AG04449 (cell line): Measurements from ENCODE around the gene TP53I13.

Source experiments
- CTCF ChIA-PET: fragments of 350-600 bp; formaldehyde crosslinking; extraction: SDS; loops from one replicate; lab custom pipeline; 2021; ENCODE audit warnings: antibody characterized with exemption; lab: Yijun Ruan, JAX
- POLR2A ChIA-PET: fragments of 400-600, 350-600 bp; formaldehyde crosslinking; extraction: SDS; loops from one replicate; lab custom pipeline; 2020; ENCODE audit warnings: antibody characterized with exemption, inconsistent platforms; lab: Yijun Ruan, JAX
- DNase-seq: peaks from one replicate; pipeline ENCODE4 v3.0.0-alpha.2; 2010; ENCODE audit warnings: low read depth, low spot score
- H3K4me3 ChIP-seq: 2 replicates; pipeline ENCODE4 v1.5.1; 2011; ENCODE audit warnings: low read depth, mild to moderate bottlenecking, control low read depth, low read length
- TF ChIP-seq, protein P1 (sequence below): IDR thresholded peaks from one replicate; pipeline ENCODE4 v1.5.1; 2011; ENCODE audit warnings: mild to moderate bottlenecking, moderate library complexity, low read length, control low read depth, inconsistent platforms; ENCODE audit not compliant: insufficient read depth; ENCODE audit errors: missing control alignments

TP53I13 gene

DNA sequence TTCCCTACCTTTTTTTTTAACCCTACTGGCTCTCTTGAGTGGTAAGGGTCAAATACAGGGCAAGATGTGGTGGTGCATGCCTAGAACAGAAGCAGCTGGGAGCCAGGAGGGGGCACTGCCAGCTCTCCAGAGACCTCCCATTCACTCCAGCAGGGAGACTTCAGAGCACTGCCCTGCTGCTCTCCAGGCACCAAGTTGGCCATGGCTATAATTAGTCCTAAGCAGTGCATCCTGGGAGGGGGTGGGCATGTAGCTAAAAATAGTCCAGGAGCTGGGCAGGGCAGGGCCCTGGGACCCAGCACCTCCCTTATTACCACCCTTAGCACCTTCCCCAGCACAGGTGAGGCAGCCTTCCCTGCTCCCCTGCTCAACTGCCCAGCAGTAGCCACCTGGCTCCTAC is 50.8 kb downstream of the TP53I13 start:
- TF ChIP-seq, protein P1, sequence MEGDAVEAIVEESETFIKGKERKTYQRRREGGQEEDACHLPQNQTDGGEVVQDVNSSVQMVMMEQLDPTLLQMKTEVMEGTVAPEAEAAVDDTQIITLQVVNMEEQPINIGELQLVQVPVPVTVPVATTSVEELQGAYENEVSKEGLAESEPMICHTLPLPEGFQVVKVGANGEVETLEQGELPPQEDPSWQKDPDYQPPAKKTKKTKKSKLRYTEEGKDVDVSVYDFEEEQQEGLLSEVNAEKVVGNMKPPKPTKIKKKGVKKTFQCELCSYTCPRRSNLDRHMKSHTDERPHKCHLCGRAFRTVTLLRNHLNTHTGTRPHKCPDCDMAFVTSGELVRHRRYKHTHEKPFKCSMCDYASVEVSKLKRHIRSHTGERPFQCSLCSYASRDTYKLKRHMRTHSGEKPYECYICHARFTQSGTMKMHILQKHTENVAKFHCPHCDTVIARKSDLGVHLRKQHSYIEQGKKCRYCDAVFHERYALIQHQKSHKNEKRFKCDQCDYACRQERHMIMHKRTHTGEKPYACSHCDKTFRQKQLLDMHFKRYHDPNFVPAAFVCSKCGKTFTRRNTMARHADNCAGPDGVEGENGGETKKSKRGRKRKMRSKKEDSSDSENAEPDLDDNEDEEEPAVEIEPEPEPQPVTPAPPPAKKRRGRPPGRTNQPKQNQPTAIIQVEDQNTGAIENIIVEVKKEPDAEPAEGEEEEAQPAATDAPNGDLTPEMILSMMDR: peak; percentile 49
- DNase-seq: no peak
- H3K4me3 ChIP-seq: no peak overlapping the region
- ChIA-PET CTCF (interaction anchor here (0.7 to 12.9 kb wide), 13 partner anchors 11 to 474 kb away, joined by 3 to 210 read pairs (median 6); partner anchors contain the start of gene ANKRD13B), POLR2A (no interaction called here)

DNA sequence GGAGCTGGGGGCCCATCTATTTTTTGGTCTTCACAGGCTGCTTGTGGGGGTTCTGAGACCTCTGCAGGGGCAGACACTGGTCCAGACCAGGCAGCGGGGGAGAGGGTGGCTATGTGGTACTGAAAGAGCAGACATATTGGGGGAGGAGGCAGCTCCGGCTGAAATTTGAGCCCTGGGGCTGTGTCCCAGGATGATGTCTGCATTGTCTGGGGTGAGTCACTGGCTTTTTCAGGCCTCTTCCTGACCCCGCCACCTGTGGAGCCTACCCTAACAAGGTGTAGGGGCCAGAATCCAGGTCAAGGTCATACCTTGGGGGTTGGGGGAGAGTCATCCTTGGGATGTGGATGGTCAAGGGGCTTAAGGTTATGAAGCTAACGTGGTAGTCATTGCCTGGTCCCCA is 51.8 kb downstream of the TP53I13 start:
- no peak overlapping the region for H3K4me3 ChIP-seq
- DNase-seq: no peak
- TF ChIP-seq, protein P1: no peak
- POLR2A ChIA-PET: no interaction called here
- CTCF ChIA-PET: interaction anchor here (1.4 to 12.9 kb wide), 7 partner anchors 19 to 250 kb away, joined by 3 to 210 read pairs (median 6); no protein-coding TSS in a partner anchor

DNA sequence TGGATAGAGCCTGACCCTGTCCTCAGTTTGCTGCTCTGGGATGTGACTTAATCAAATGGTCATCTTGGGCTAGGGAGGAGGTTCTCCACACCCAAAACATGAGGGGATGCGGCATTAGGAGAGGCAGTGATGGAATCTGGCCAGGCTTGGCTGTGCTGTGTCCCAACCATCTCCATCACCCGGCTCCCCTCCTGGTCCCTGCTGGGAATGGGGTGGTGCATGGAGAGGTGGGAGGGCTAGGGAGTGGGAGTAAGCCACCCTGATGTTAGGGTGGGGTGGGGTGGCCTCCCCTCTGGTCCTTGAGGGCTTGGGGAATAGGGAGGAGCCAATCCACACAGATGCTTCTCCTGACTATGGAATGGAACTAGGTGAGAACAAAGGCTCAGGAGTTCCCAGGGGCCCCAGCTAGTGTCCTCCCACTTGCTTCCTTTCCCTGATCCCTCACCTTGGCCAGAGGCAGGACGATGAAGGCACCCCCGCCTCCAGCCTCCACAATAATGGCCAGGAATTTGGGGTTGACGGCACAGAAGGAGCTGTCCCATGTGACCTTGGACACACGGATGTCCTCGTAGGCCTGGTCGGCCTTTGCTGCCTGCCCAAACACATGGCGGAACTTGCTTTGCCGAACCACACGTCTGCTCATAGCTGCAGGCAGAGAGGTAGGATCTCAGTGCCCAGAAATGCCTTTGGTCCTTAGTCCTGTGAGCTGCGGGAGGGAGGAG is 52.4 kb downstream of the TP53I13 start:
- no peak overlapping the region; the same call in 1 of the 2 replicates for H3K4me3 ChIP-seq
- DNase-seq: no peak
- POLR2A ChIA-PET: interaction anchor here (0.6 kb wide), 1 partner anchor 141 kb away, joined by 3 read pairs; no protein-coding TSS in a partner anchor
- CTCF ChIA-PET: interaction anchor here (0.7 to 12.9 kb wide), 9 partner anchors 7 to 472 kb away, joined by 3 to 210 read pairs (median 6); no protein-coding TSS in a partner anchor
- TF ChIP-seq, protein P1: no peak

DNA sequence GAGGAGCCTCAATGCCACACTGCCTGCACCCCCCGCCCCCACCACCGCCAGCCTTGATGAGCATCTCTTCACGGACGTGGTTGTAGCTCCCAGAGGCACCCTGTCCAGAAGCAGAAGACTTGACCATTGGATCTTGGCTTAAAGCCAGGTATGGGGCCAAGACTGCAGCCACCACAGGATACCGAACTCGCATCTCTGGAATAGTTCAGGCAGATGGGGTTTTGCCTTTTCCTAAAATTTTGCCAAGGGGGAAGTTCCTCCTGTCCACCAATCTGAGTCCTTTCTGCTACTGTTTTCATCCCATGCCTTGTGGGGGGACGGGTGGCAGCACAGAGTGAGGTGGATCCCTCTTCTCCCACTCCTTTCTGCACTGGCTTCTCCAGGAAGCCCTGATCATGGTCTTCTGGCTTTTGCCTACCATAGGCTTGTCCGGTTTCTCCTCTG is 53.3 kb downstream of the TP53I13 start:
- POLR2A ChIA-PET: interaction anchor here (0.6 kb wide), 1 partner anchor 141 kb away, joined by 3 read pairs; no protein-coding TSS in a partner anchor
- H3K4me3 ChIP-seq: peak overlapping the region; percentile 79
- CTCF ChIA-PET: interaction anchor here (0.7 to 12.9 kb wide), 7 partner anchors 7 to 471 kb away, joined by 3 to 210 read pairs (median 25); no protein-coding TSS in a partner anchor
- TF ChIP-seq, protein P1: no peak
- DNase-seq: no peak
